K562 (cell line): Measurements from ENCODE around the gene ARHGAP24. TPM values are rescaled to one million over a fixed set of nuclear protein-coding genes. Genes with fewer than 3 reads are reported as not detected.

Experiments used
- CTBP1 ChIP-seq: fragments of 450-650 bp; IDR thresholded peaks from 2 replicates; pipeline ENCODE4 v1.6.1; 2016; ENCODE audit warnings: borderline replicate concordance
- ETS2 ChIP-seq: IDR thresholded peaks from 2 replicates; pipeline ENCODE4 v1.6.1; 2016; ENCODE audit warnings: borderline replicate concordance, missing genetic modification characterization, mild to moderate bottlenecking, moderate library complexity, missing compliant biosample characterization; ENCODE audit not compliant: poor library complexity, severe bottlenecking
- ILF3 ChIP-seq: fragments of 450-650 bp; IDR thresholded peaks from 2 replicates; pipeline ENCODE4 v1.6.1; 2018; ENCODE audit warnings: antibody characterized with exemption, mild to moderate bottlenecking, moderate library complexity, borderline replicate concordance
- NFE2L1 ChIP-seq: fragments of 450-650 bp; IDR thresholded peaks from 2 replicates; pipeline ENCODE4 v1.6.1; 2016; ENCODE audit warnings: missing genetic modification characterization, low read depth, mild to moderate bottlenecking, missing compliant biosample characterization, moderate library complexity, borderline replicate concordance
- RFX5 ChIP-seq: IDR thresholded peaks from 2 replicates; pipeline ENCODE4 v1.6.1; 2011; ENCODE audit warnings: low read depth, mild to moderate bottlenecking, improper control_type of control experiment, low read length
- SMARCC2 ChIP-seq: fragments of 450-650 bp; IDR thresholded peaks from 2 replicates; pipeline ENCODE4 v1.6.1; 2017; ENCODE audit warnings: antibody characterized with exemption, moderate library complexity, mild to moderate bottlenecking, low read depth
- SRF ChIP-seq, 2 experiments: fragments of 250-450, 450-650 bp in 1 of 2; sonication (Bioruptor Pico) in 1 of 2; sonication (generic) in 1 of 2; formaldehyde crosslinking; IDR thresholded peaks; 2 replicates each; pipeline versions ENCODE4 v1.5.0 to v1.5.1; 2020 to 2022; ENCODE audit warnings: mild to moderate bottlenecking in 1 of 2, missing genetic modification reagents in 1 of 2
- TCF7 ChIP-seq: sonication (generic); IDR thresholded peaks from 2 replicates; pipeline ENCODE4 v1.6.1; 2016; ENCODE audit warnings: antibody characterized with exemption, borderline replicate concordance
- ZBTB1 ChIP-seq: sonication (generic); formaldehyde crosslinking; IDR thresholded peaks from 2 replicates; pipeline ENCODE4 v1.8.1; 2023; ENCODE audit warnings: missing genetic modification reagents, low read depth, mild to moderate bottlenecking, borderline replicate concordance
- ZNF282 ChIP-seq: sonication (generic); formaldehyde crosslinking; IDR thresholded peaks from 2 replicates; pipeline ENCODE4 v1.8.1; 2023; ENCODE audit warnings: missing genetic modification reagents
- ZNF444 ChIP-seq: fragments of 250-450 bp; sonication (Bioruptor Pico); IDR thresholded peaks from 2 replicates; pipeline ENCODE4 v1.4.0; 2020; ENCODE audit warnings: mild to moderate bottlenecking, moderate library complexity
- polyA plus RNA-seq, 8 experiments: library from polyadenylated mRNA; depleted of rRNA in 4 of 8; stranded (reverse) in 5 of 8; unstranded in 3 of 8; fragments of >200 nt; fragmentation: Nextera tagmentation in 2 of 8; fragmentation: Illumina TruSeq in 1 of 8; extraction: Ambion mirVana in 2 of 8; extraction: Trizol in 1 of 8; gene quantifications; 2 replicates each; pipeline versions ENCODE4 v1.2.1 to v1.2.3, GENCODE V29; 2011 to 2014; ENCODE audit warnings: inconsistent platforms in 1 of 8, missing spikeins in 1 of 8
- total RNA-seq, 7 experiments: library from RNA; depleted of rRNA in 6 of 7; stranded (reverse); fragments of >200 nt in 6 of 7; fragmentation: Illumina TruSeq in 2 of 7; extraction: Trizol in 2 of 7; gene quantifications; 2 replicates each; pipeline versions ENCODE4 v1.2.1 to v1.2.3, GENCODE V29; 2011 to 2021; ENCODE audit warnings: low replicate concordance in 1 of 7
- TF ChIP-seq, protein P1 (sequence below), 2 experiments: fragments of 450-650 bp in 1 of 2; sonication (generic) in 1 of 2; formaldehyde crosslinking in 1 of 2; IDR thresholded peaks; 2 replicates each; pipeline versions ENCODE4 v1.7.1 to v1.9.0; 2016 to 2022; ENCODE audit warnings: inconsistent platforms in 1 of 2, mild to moderate bottlenecking in 1 of 2, missing genetic modification reagents in 1 of 2
- TF ChIP-seq, protein P2 (sequence below): fragments of 450-650 bp; formaldehyde crosslinking; conservative IDR thresholded peaks from 2 replicates; pipeline ENCODE4 v1.4.0; 2022; ENCODE audit warnings: mild to moderate bottlenecking, missing genetic modification characterization
- TF ChIP-seq, protein P3 (sequence below): sonication (generic); formaldehyde crosslinking; IDR thresholded peaks from 2 replicates; pipeline ENCODE4 v1.8.1; 2023; ENCODE audit warnings: mild to moderate bottlenecking, missing genetic modification reagents

ARHGAP24 gene
- total and polyA plus RNA-seq, 9 of the 15 experiments (the other 6 are each of a cell fraction or from before 2014, with no cell fraction given) = 8.0 to 22.6 (median 14.0) TPM

GRCh38 chr4:85994576-85994975 lies 519.6 kb downstream of the ARHGAP24 start (continued):
- TF ChIP-seq ILF3 (no peak), ZBTB1 (no peak), RFX5 (no peak), ZNF282 (CRISPR knock-in tag) (no peak), SMARCC2 (no peak), SRF (CRISPR knock-in tag; IDR thresholded peaks at IDR 0.05) (no peak), ZNF444 (CRISPR knock-in tag) (no peak), TCF7 (no peak), CTBP1 (no peak), NFE2L1 (tag) (no peak), ETS2 (tag) (no peak)
- TF ChIP-seq, protein P1, sequence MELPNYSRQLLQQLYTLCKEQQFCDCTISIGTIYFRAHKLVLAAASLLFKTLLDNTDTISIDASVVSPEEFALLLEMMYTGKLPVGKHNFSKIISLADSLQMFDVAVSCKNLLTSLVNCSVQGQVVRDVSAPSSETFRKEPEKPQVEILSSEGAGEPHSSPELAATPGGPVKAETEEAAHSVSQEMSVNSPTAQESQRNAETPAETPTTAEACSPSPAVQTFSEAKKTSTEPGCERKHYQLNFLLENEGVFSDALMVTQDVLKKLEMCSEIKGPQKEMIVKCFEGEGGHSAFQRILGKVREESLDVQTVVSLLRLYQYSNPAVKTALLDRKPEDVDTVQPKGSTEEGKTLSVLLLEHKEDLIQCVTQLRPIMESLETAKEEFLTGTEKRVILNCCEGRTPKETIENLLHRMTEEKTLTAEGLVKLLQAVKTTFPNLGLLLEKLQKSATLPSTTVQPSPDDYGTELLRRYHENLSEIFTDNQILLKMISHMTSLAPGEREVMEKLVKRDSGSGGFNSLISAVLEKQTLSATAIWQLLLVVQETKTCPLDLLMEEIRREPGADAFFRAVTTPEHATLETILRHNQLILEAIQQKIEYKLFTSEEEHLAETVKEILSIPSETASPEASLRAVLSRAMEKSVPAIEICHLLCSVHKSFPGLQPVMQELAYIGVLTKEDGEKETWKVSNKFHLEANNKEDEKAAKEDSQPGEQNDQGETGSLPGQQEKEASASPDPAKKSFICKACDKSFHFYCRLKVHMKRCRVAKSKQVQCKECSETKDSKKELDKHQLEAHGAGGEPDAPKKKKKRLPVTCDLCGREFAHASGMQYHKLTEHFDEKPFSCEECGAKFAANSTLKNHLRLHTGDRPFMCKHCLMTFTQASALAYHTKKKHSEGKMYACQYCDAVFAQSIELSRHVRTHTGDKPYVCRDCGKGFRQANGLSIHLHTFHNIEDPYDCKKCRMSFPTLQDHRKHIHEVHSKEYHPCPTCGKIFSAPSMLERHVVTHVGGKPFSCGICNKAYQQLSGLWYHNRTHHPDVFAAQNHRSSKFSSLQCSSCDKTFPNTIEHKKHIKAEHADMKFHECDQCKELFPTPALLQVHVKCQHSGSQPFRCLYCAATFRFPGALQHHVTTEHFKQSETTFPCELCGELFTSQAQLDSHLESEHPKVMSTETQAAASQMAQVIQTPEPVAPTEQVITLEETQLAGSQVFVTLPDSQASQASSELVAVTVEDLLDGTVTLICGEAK (IDR thresholded peaks at IDR 0.05) = no peak
- TF ChIP-seq, protein P1 (CRISPR knock-in tag; IDR thresholded peaks at IDR 0.05) = no peak
- TF ChIP-seq, protein P2, sequence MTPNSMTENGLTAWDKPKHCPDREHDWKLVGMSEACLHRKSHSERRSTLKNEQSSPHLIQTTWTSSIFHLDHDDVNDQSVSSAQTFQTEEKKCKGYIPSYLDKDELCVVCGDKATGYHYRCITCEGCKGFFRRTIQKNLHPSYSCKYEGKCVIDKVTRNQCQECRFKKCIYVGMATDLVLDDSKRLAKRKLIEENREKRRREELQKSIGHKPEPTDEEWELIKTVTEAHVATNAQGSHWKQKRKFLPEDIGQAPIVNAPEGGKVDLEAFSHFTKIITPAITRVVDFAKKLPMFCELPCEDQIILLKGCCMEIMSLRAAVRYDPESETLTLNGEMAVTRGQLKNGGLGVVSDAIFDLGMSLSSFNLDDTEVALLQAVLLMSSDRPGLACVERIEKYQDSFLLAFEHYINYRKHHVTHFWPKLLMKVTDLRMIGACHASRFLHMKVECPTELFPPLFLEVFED = no peak
- TF ChIP-seq, protein P3, sequence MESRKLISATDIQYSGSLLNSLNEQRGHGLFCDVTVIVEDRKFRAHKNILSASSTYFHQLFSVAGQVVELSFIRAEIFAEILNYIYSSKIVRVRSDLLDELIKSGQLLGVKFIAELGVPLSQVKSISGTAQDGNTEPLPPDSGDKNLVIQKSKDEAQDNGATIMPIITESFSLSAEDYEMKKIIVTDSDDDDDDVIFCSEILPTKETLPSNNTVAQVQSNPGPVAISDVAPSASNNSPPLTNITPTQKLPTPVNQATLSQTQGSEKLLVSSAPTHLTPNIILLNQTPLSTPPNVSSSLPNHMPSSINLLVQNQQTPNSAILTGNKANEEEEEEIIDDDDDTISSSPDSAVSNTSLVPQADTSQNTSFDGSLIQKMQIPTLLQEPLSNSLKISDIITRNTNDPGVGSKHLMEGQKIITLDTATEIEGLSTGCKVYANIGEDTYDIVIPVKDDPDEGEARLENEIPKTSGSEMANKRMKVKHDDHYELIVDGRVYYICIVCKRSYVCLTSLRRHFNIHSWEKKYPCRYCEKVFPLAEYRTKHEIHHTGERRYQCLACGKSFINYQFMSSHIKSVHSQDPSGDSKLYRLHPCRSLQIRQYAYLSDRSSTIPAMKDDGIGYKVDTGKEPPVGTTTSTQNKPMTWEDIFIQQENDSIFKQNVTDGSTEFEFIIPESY (CRISPR knock-in tag) = no peak
